ENCODE data around the gene HSF2BP. TPM values are rescaled to one million over a fixed set of nuclear protein-coding genes. Genes with fewer than 3 reads are reported as not detected.
"Not testable (repeated sequence)": the region's sequence is repeated elsewhere in the genome, so short reads cannot be mapped to it uniquely, and the experiment has no call there.

Gene HSF2BP
- total RNA-seq, 1 donor from 2014 or later = 1.1 TPM

DNA sequence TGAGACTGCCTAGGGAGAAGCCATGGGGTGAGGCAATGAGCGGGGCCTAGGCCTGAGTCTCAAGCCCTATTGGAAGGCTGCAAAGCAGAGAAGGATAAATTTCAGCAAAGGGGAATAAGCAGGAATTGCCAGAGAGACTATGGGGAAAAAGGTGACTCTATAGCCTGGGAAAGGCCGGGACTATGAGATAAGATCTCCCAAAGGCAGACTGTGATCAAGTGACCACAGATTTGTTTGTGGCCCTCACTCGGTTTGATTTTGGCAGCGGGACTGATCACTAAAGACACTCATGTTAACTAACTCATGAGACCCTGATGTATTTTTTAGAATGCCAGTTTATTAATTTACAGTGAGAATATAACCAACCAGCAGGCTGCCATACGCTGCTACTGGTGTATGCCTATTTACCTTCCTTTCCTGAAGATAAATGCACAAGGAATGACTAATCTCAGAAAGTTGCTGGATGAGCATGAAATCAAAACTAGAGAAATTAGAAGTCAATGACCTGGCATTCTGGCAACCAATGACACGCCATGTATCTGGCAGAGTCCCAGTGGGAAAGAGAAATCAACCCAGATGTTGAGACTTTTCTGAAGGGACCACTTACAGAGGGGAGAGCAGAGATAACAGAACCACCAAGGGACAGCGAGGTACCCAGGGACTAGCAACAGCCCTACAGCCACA is 4.3 kb downstream of the HSF2BP start:
- Mint-ChIP-seq H3K27me3 (ENCODE audit: low read depth) (peaks cover 7% of the 10 kb centered on the region), H3K36me3 (ENCODE audit: low read depth) (peaks cover 1% of the 10 kb centered on the region), H3K4me3 (ENCODE audit: low read depth) (no peak overlapping the region), H3K9me3 (no peaks in the 10 kb centered on the region), H3K4me1 (ENCODE audit: low read depth) (peaks cover 8% of the 10 kb centered on the region), H3K27ac (no peak overlapping the region)
- DNase-seq (ENCODE audit: low spot score) = no peak
- intact Hi-C loops (cut with micrococcal nuclease) = loop anchor here (10.0 kb wide), 1 partner anchor 680 kb away; the partner anchor contains the start of gene PKNOX1

- intact Hi-C loops (cut with micrococcal nuclease) = loop anchor here (10.0 kb wide), 1 partner anchor 679 kb away; the partner anchor contains the start of gene PKNOX1
- no peaks in the 10 kb centered on the region for H3K9me3 Mint-ChIP-seq
- H3K27me3 Mint-ChIP-seq (ENCODE audit: low read depth) = peaks cover 9% of the 10 kb centered on the region
- H3K27ac Mint-ChIP-seq = no peak overlapping the region
- H3K4me1 Mint-ChIP-seq (ENCODE audit: low read depth) = peaks cover 6% of the 10 kb centered on the region
- H3K4me3 Mint-ChIP-seq (ENCODE audit: low read depth) = no peak overlapping the region
- DNase-seq (ENCODE audit: low spot score) = no peak
- H3K36me3 Mint-ChIP-seq (ENCODE audit: low read depth) = no peaks in the 10 kb centered on the region
These were observed 5.7 kb downstream of the HSF2BP start for GRCh38 chr21:43653626-43654025.

DNA sequence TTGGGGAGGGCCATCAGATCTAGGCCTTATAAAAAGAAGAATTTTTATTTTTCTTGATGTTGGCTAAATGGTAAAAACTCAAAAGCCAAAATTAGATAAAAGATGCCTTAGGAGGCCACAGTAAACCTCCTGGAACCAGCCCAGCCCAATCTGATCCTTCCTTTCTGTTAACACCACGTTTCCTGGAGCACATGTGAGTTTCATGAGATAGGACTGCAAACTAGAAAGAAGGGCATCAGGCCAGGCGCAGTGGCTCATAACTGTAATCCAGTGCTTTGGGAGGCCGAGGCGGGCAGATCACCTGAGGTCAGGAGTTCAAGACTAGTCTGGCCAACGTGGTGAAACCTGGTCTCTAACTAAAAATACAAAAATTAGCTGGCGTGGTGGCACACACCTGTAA is 6.7 kb downstream of the HSF2BP start:
- Mint-ChIP-seq H3K36me3 (ENCODE audit: low read depth) (no peaks in the 10 kb centered on the region), H3K4me1 (ENCODE audit: low read depth) (peaks cover 6% of the 10 kb centered on the region), H3K27ac (no peak overlapping the region), H3K9me3 (no peaks in the 10 kb centered on the region), H3K4me3 (ENCODE audit: low read depth) (no peak overlapping the region), H3K27me3 (ENCODE audit: low read depth) (peaks cover 16% of the 10 kb centered on the region)
- no peak for DNase-seq (ENCODE audit: low spot score)
- intact Hi-C loops (cut with micrococcal nuclease) = loop anchor here (10.0 kb wide), 1 partner anchor 678 kb away; the partner anchor contains the start of gene PKNOX1

GRCh38 chr21:43651926-43652325 is 7.4 kb downstream of the HSF2BP start:
- intact Hi-C loops (cut with micrococcal nuclease) = loop anchor here (10.0 kb wide), 1 partner anchor 677 kb away; the partner anchor contains the start of gene PKNOX1
- not testable (repeated sequence) for H3K9me3 Mint-ChIP-seq; H3K4me1 Mint-ChIP-seq (ENCODE audit: low read depth); H3K27ac Mint-ChIP-seq; H3K36me3 Mint-ChIP-seq (ENCODE audit: low read depth); DNase-seq (ENCODE audit: low spot score); H3K4me3 Mint-ChIP-seq (ENCODE audit: low read depth)
- peaks cover 16% of the 10 kb centered on the region for H3K27me3 Mint-ChIP-seq (ENCODE audit: low read depth)

- DNase-seq (ENCODE audit: low spot score) = no peak
- H3K27ac Mint-ChIP-seq = no peak overlapping the region
- peaks cover 17% of the 10 kb centered on the region for H3K4me1 Mint-ChIP-seq (ENCODE audit: low read depth)
- H3K9me3 Mint-ChIP-seq = no peaks in the 10 kb centered on the region
- no peak overlapping the region for H3K4me3 Mint-ChIP-seq (ENCODE audit: low read depth)
- intact Hi-C loops (cut with micrococcal nuclease) = no loop called here
- no peaks in the 10 kb centered on the region for H3K36me3 Mint-ChIP-seq (ENCODE audit: low read depth)
- peaks cover 16% of the 10 kb centered on the region for H3K27me3 Mint-ChIP-seq (ENCODE audit: low read depth)
These were observed 11.1 kb downstream of the HSF2BP start for GRCh38 chr21:43648171-43648570.

- Mint-ChIP-seq H3K4me1 (ENCODE audit: low read depth) (peaks cover 17% of the 10 kb centered on the region), H3K9me3 (no peaks in the 10 kb centered on the region), H3K36me3 (ENCODE audit: low read depth) (no peaks in the 10 kb centered on the region), H3K4me3 (ENCODE audit: low read depth) (no peak overlapping the region), H3K27ac (no peak overlapping the region), H3K27me3 (ENCODE audit: low read depth) (peaks cover 13% of the 10 kb centered on the region)
- intact Hi-C loops (cut with micrococcal nuclease) = no loop called here
- DNase-seq (ENCODE audit: low spot score) = peak; percentile 75
These were observed 12.6 kb downstream of the HSF2BP start for GRCh38 chr21:43646550-43647260.

DNA sequence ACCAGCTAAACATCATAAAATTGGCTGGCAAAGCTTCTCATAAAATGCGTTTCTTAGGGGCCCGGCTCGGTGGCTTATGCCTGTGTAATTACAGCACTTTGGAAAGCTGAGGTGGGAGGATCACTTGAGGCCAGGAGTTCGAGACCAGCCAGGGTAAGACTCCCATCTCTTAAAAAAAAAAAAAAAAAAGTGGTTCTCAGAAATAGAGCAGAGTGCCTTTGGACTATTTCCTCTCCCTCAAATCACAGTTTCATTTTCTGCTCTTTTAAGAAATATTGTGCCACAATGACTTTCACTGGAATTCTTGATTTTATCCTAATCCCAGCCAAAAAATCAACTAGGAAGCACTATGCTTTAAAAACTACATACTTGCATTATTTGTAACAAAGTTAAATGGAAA is 13.3 kb downstream of the HSF2BP start:
- Mint-ChIP-seq H3K27ac (no peak overlapping the region), H3K4me1 (ENCODE audit: low read depth) (peaks cover 17% of the 10 kb centered on the region), H3K27me3 (ENCODE audit: low read depth) (peaks cover 8% of the 10 kb centered on the region), H3K9me3 (no peaks in the 10 kb centered on the region), H3K36me3 (ENCODE audit: low read depth) (no peaks in the 10 kb centered on the region), H3K4me3 (ENCODE audit: low read depth) (no peak overlapping the region)
- intact Hi-C loops (cut with micrococcal nuclease) = no loop called here
- DNase-seq (ENCODE audit: low spot score) = no peak

GRCh38 chr21:43645136-43645891 is 14.0 kb downstream of the HSF2BP start:
- intact Hi-C loops (cut with micrococcal nuclease) = no loop called here
- H3K4me1 Mint-ChIP-seq (ENCODE audit: low read depth) = peaks cover 17% of the 10 kb centered on the region
- DNase-seq (ENCODE audit: low spot score) = no peak

DNA sequence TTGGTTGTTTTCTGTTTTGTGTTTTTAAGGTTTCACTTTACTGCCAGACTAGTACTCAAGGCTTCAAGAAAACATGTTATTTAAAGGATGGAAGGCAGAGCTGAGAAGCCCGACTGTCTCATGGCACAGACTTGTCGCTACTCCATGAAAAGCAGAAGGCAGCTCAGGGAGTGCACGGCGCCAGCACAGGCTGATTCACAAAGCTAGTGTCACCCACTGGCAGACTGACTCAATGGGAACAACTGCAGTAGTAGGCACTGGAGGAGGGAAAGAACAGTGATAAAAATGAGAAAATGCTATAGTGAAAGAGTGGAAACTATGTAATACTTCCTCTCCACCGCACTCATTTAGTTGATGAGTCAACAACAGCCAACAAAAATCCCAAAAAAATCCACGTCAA is 14.7 kb downstream of the HSF2BP start:
- intact Hi-C loops (cut with micrococcal nuclease) = no loop called here
- Mint-ChIP-seq H3K4me1 (ENCODE audit: low read depth) (peaks cover 17% of the 10 kb centered on the region), H3K27ac (no peak overlapping the region), H3K27me3 (ENCODE audit: low read depth) (peaks cover 6% of the 10 kb centered on the region), H3K4me3 (ENCODE audit: low read depth) (no peak overlapping the region), H3K9me3 (no peaks in the 10 kb centered on the region), H3K36me3 (ENCODE audit: low read depth) (no peaks in the 10 kb centered on the region)
- no peak for DNase-seq (ENCODE audit: low spot score)

More at GRCh38 chr21:43645136-43645891, 14.0 kb downstream of the HSF2BP start:
- Mint-ChIP-seq H3K4me3 (ENCODE audit: low read depth) (no peak overlapping the region), H3K36me3 (ENCODE audit: low read depth) (no peaks in the 10 kb centered on the region), H3K27me3 (ENCODE audit: low read depth) (peaks cover 8% of the 10 kb centered on the region), H3K9me3 (no peaks in the 10 kb centered on the region), H3K27ac (no peak overlapping the region)

- peaks cover 20% of the 10 kb centered on the region for H3K4me1 Mint-ChIP-seq (ENCODE audit: low read depth)
- H3K36me3 Mint-ChIP-seq (ENCODE audit: low read depth) = no peaks in the 10 kb centered on the region
- H3K27ac Mint-ChIP-seq = no peak overlapping the region
- H3K27me3 Mint-ChIP-seq (ENCODE audit: low read depth) = peaks cover 6% of the 10 kb centered on the region
- H3K4me3 Mint-ChIP-seq (ENCODE audit: low read depth) = no peak overlapping the region
- intact Hi-C loops (cut with micrococcal nuclease) = no loop called here
- DNase-seq (ENCODE audit: low spot score) = no peak
- H3K9me3 Mint-ChIP-seq = no peaks in the 10 kb centered on the region
These were observed 15.2 kb downstream of the HSF2BP start for GRCh38 chr21:43644071-43644470.

DNA sequence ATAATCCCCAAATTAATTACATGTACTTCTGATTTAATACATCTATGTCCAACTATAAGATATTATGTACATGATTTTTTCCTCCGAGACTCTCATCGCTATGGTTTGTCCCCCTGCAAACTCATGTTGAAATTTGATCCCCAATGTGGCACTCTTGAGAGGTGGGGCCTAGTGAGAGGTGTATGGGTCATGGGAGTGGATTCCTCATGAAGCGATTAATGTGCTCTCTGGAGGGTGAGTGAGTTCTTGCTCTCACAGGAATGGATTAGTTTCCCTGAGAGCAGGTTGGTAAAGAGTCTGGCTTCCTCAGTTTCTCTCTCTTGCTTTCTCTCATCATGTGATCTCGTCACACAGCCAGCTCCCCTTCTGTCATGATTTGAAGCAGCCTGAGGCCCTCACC is 16.1 kb downstream of the HSF2BP start:
- Mint-ChIP-seq H3K4me1 (ENCODE audit: low read depth) (peaks cover 21% of the 10 kb centered on the region), H3K27ac (no peak overlapping the region), H3K27me3 (ENCODE audit: low read depth) (peaks cover 3% of the 10 kb centered on the region), H3K36me3 (ENCODE audit: low read depth) (no peaks in the 10 kb centered on the region), H3K9me3 (no peaks in the 10 kb centered on the region), H3K4me3 (ENCODE audit: low read depth) (no peak overlapping the region)
- DNase-seq (ENCODE audit: low spot score) = no peak
- intact Hi-C loops (cut with micrococcal nuclease) = no loop called here

- no peak overlapping the region for H3K4me3 Mint-ChIP-seq (ENCODE audit: low read depth)
- no peak overlapping the region for H3K27ac Mint-ChIP-seq
- DNase-seq (ENCODE audit: low spot score) = no peak
- intact Hi-C loops (cut with micrococcal nuclease) = no loop called here
- no peaks in the 10 kb centered on the region for H3K27me3 Mint-ChIP-seq (ENCODE audit: low read depth)
- H3K4me1 Mint-ChIP-seq (ENCODE audit: low read depth) = peaks cover 11% of the 10 kb centered on the region
- no peaks in the 10 kb centered on the region for H3K9me3 Mint-ChIP-seq
- no peaks in the 10 kb centered on the region for H3K36me3 Mint-ChIP-seq (ENCODE audit: low read depth)
These were observed 18.9 kb downstream of the HSF2BP start for GRCh38 chr21:43640400-43640799.

All from activated T-helper 2 cell treated with anti-CD3 and anti-CD28 coated beads, Interferon-gamma antibody, Interleukin-2, Interleukin-4, amounts not matched to agents 10 μg/mL and 5 μg/mL and 100 μg/mL, durations not matched to agents 14 hours and 24 hours and 36 hours (primary cell).